ENCODE results near the gene HNF1B.

DNA sequence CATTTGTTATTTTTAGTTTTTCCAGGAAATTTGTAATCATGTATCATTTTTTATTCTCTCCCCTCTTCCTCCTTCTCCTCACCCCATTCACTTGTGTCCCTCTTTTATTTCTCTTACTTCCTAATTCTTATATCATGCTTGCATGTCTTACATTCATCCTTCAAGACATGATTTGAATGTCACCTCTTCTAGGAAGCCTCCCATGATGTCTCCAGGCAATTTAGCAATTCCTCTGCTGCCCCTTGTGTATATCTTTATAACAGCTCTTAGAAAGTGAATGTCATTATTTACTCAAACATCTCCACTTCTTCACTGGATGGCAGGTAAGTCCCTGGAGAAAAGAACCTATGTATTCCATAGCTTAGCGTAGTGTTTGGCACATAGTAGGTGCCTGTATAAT lies 7.8 kb downstream of the HNF1B start:
- TF ChIP-seq, protein P1, sequence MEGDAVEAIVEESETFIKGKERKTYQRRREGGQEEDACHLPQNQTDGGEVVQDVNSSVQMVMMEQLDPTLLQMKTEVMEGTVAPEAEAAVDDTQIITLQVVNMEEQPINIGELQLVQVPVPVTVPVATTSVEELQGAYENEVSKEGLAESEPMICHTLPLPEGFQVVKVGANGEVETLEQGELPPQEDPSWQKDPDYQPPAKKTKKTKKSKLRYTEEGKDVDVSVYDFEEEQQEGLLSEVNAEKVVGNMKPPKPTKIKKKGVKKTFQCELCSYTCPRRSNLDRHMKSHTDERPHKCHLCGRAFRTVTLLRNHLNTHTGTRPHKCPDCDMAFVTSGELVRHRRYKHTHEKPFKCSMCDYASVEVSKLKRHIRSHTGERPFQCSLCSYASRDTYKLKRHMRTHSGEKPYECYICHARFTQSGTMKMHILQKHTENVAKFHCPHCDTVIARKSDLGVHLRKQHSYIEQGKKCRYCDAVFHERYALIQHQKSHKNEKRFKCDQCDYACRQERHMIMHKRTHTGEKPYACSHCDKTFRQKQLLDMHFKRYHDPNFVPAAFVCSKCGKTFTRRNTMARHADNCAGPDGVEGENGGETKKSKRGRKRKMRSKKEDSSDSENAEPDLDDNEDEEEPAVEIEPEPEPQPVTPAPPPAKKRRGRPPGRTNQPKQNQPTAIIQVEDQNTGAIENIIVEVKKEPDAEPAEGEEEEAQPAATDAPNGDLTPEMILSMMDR (conservative IDR thresholded peaks at IDR 0.05; ENCODE audit: low read depth, low read length): peak; percentile 54; the same call in 1 of the 2 replicates
- TF ChIP-seq EZH2 (IDR thresholded peaks at IDR 0.05; ENCODE audit: low read length, unreplicated experiment) (no peak), EZH2phosphoT487 (IDR thresholded peaks at IDR 0.05; ENCODE audit: borderline replicate concordance, low read length) (no peak)

All from PC-3 (cell line).